ENCODE measurements around the gene CDH23.

DNA sequence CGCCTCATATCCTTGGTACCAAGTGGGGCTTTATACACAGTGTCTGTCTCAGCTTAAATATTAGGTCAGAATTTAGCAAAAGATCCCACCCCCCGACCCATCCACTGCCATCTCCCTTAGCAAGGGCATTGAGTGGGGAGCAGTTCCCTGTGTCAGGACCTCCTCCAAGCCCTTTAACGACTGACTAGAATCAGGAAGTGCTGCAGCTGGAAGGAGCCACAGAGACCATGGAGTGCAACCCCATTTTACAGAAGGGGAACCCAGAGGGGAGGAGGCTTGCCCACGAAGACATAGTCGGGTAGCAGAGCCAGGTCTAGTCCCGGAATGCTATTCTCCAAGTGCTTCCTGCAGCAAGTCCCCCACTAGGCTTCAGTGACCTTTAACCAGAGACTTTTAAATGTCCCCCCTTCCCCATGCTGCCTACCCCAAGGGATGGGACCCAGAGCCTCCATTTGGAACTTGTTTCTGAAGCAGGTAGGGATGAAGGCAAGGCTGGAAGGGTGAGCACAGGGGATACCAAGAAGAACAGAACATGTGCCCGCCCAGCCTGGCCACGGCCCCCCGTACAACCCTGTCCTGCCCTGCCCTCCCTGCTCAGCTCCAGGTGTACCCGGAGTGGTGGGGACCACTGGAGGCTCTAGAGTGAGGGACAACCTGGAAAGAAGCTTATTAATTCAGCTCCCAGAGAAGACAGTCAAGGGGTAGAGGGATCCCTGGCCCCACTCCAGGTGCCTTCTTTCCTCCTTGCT, 281.5 kb downstream of the CDH23 start:
- no peak for TF ChIP-seq POLR2A (IDR thresholded peaks at IDR 0.05)
- TF ChIP-seq, protein P1, sequence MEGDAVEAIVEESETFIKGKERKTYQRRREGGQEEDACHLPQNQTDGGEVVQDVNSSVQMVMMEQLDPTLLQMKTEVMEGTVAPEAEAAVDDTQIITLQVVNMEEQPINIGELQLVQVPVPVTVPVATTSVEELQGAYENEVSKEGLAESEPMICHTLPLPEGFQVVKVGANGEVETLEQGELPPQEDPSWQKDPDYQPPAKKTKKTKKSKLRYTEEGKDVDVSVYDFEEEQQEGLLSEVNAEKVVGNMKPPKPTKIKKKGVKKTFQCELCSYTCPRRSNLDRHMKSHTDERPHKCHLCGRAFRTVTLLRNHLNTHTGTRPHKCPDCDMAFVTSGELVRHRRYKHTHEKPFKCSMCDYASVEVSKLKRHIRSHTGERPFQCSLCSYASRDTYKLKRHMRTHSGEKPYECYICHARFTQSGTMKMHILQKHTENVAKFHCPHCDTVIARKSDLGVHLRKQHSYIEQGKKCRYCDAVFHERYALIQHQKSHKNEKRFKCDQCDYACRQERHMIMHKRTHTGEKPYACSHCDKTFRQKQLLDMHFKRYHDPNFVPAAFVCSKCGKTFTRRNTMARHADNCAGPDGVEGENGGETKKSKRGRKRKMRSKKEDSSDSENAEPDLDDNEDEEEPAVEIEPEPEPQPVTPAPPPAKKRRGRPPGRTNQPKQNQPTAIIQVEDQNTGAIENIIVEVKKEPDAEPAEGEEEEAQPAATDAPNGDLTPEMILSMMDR (IDR thresholded peaks at IDR 0.05), result no peak

All from adrenal gland (tissue), 5 donors.